OCI-LY1 (cell line): ENCODE measurements around the gene SEMA5A.

ENCODE experiments used
- EZH2 ChIP-seq: fragments of 200-600 bp; sonication (generic), shearing (Covaris generic); IDR thresholded peaks from 2 replicates; pipeline ENCODE4 v1.8.0; 2017; ENCODE audit warnings: borderline replicate concordance, mixed run types, mild to moderate bottlenecking, antibody characterized with exemption, low read length, moderate library complexity, mixed read lengths
- TF ChIP-seq, protein P1 (sequence below): fragments of 200-600 bp; sonication (generic), shearing (Covaris generic); IDR thresholded peaks from 2 replicates; pipeline ENCODE4 v1.5.1; 2017; ENCODE audit warnings: mild to moderate bottlenecking, antibody characterized with exemption, low read length, moderate library complexity, mixed read lengths

DNA sequence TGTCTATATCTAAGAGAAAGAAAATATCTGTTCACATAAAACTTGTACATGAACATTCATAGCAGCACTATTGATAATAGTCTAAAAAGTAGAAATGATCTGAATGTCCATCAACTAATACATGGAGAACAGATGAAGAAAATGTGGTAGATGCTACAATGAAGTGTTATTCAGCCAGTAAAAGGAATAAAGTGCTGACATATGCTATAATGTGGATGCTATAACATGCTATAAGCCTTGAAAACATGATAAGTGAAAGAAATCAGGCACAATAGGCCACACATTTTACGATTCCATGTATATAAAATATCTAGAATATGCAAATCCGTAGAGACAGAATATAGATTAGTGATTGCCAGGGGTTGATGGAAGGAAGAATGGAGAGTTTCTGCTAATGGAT is 146.8 kb downstream of the SEMA5A start:
- TF ChIP-seq EZH2, result no peak
- TF ChIP-seq, protein P1, sequence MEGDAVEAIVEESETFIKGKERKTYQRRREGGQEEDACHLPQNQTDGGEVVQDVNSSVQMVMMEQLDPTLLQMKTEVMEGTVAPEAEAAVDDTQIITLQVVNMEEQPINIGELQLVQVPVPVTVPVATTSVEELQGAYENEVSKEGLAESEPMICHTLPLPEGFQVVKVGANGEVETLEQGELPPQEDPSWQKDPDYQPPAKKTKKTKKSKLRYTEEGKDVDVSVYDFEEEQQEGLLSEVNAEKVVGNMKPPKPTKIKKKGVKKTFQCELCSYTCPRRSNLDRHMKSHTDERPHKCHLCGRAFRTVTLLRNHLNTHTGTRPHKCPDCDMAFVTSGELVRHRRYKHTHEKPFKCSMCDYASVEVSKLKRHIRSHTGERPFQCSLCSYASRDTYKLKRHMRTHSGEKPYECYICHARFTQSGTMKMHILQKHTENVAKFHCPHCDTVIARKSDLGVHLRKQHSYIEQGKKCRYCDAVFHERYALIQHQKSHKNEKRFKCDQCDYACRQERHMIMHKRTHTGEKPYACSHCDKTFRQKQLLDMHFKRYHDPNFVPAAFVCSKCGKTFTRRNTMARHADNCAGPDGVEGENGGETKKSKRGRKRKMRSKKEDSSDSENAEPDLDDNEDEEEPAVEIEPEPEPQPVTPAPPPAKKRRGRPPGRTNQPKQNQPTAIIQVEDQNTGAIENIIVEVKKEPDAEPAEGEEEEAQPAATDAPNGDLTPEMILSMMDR, result no peak
